ENCODE results near the gene TAB3.

Gene TAB3

GRCh38 chrX:30885136-30885535 is 3.9 kb downstream of the TAB3 start:
- DNase-seq: no peak

GRCh38 chrX:30883138-30883537 is 5.9 kb downstream of the TAB3 start:
- DNase-seq: no peak

GRCh38 chrX:30881797-30882196 is 7.3 kb downstream of the TAB3 start:
- DNase-seq: no peak

- no peak for DNase-seq
These were observed 7.7 kb downstream of the TAB3 start for GRCh38 chrX:30881390-30881789.

GRCh38 chrX:30880058-30880457 is 9.0 kb downstream of the TAB3 start:
- DNase-seq: no peak

- no peak for DNase-seq
These were observed 12.7 kb downstream of the TAB3 start for GRCh38 chrX:30876367-30876766.

GRCh38 chrX:30875957-30876356 is 13.1 kb downstream of the TAB3 start:
- DNase-seq: no peak

GRCh38 chrX:30874851-30875250 is 14.2 kb downstream of the TAB3 start:
- no peak for DNase-seq

GRCh38 chrX:30870572-30870971 is 18.5 kb downstream of the TAB3 start:
- DNase-seq: no peak

- DNase-seq: no peak
These were observed 23.4 kb downstream of the TAB3 start for GRCh38 chrX:30865612-30866011.

GRCh38 chrX:30865015-30865414 is 24.0 kb downstream of the TAB3 start:
- DNase-seq: peak in 1 of 2 donors; percentile 8

- no peak for DNase-seq
These were observed 24.7 kb downstream of the TAB3 start for GRCh38 chrX:30864383-30864785.

- no peak for DNase-seq
These were observed 25.1 kb downstream of the TAB3 start for GRCh38 chrX:30863974-30864373.

- no peak for DNase-seq
These were observed 31.0 kb downstream of the TAB3 start for GRCh38 chrX:30858098-30858497.

GRCh38 chrX:30851449-30851848 is 37.6 kb downstream of the TAB3 start:
- no peak for DNase-seq

- DNase-seq: no peak
These were observed 53.7 kb downstream of the TAB3 start for GRCh38 chrX:30835373-30835772.

GRCh38 chrX:30833896-30834295 is 55.2 kb downstream of the TAB3 start:
- DNase-seq: no peak

- peak in 1 of 2 donors; percentile 7 for DNase-seq
These were observed 58.0 kb downstream of the TAB3 start for GRCh38 chrX:30831082-30831481.

- DNase-seq: no peak
These were observed 58.6 kb downstream of the TAB3 start for GRCh38 chrX:30830326-30830943.

GRCh38 chrX:30824275-30824674 is 64.8 kb downstream of the TAB3 start:
- DNase-seq: no peak

GRCh38 chrX:30822764-30823163 is 66.3 kb downstream of the TAB3 start:
- no peak for DNase-seq

GRCh38 chrX:30822068-30822681 is 66.9 kb downstream of the TAB3 start:
- no peak for DNase-seq

- no peak for DNase-seq
These were observed 67.9 kb downstream of the TAB3 start for GRCh38 chrX:30821116-30821515.

GRCh38 chrX:30819080-30819479 is 70.0 kb downstream of the TAB3 start:
- DNase-seq: no peak

- DNase-seq: no peak
These were observed 73.0 kb downstream of the TAB3 start for GRCh38 chrX:30816079-30816478.
